HL-60/S4 (cell line): Measurements from ENCODE around the gene POLR1D.

Experiments used
- in situ Hi-C: fragments of 300-500 bp; cut with MboI; formaldehyde crosslinking; loops from 2 replicates; pipeline ENCODE4 v1.14.3; 2022; ENCODE audit warnings: low sequenced_read_pairs

POLR1D gene

GRCh38 chr13:27621366-27622101, at the start of gene POLR1D:
Gene POLR1D, plus strand, starts transcription at chr13:27621892. Its CDS starts 92 bp downstream, at chr13:27621984.
- in situ Hi-C loops = no loop called here

- in situ Hi-C loops = no loop called here
These were observed 49.3 kb upstream of the POLR1D start for GRCh38 chr13:27572234-27572901.

DNA sequence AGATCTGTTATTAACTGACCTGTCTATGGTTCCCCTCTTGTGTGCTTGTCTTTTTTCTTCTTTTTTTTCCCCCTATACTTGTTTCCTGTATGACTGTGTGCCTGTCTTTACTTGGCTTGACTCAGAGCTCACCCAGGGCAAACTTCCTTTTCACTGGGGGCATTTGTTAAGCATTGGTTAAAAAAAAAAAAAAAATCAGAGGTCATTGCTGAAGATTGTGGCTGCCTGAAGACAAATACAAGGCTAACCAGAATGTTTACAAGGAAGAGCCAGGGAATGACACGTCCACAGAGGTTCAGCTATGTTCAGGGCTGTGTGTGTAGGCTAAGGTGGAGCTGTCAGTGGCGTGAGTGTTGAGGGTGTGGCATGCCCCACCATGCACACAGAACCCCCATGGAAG, 48.4 kb upstream of the POLR1D start:
- in situ Hi-C loops = no loop called here

- in situ Hi-C loops = no loop called here
These were observed 47.0 kb upstream of the POLR1D start for GRCh38 chr13:27574661-27575060.

DNA sequence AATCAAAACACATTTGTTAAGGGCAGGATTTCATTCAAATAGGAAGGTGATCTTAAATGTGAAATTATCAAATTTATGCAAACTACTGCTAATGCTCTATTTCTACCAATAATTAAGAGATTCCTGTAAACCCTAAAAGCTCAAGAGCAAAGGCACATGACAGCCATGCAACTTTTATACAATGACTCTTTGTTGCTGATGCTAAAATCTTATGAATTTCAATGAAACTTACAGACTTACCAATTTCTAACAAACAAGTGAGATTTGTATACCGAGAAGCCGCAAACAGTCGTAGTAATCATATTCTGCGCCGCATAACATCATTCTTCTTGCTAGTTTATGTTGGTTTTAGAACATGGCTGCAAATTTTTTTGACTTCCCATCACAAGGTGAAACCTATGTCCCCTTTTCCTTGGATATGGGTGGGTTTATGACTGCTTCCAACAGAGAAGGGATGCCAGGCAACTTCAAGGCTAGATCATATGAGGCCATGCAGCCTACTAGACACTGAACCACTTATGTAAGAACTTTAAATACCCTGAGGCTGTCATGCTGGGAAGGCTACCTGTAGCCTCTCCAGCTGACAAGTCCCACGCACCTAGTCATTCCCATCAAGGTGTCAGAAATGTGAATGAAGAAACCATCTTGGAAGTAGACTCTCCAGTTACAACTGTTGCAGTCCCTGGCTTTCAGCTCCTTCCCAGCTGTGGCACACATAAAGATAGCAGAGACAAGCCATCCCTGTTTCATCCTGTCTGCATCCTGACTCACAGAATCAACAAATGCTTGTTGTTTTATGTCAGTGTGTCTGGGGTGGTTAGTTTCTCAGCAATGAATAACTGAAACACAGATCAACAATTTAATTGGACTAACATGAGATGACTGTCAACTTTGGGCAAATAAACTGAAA, 43.3 kb upstream of the POLR1D start:
- in situ Hi-C loops = no loop called here

DNA sequence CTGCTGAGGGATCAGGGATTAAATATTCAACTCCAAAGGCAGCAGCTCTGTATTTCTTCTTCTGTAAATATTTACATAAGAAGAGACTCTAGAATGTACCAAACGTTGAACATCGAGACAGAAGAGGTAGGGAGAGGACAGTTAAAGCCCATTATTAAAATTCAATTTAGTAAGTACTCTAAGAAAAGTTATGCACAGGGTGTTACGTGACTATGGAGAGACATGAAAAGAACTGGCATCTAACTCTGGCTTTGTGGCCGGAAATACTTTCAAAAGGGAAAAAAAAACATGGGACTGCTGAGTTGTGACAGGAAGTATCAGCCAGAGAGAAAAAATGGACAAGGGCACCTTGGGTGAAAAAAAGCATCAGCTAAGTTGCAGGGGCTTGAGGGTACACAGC, 38.0 kb upstream of the POLR1D start:
- in situ Hi-C loops = no loop called here

GRCh38 chr13:27587095-27587746, 34.5 kb upstream of the POLR1D start:
- in situ Hi-C loops = no loop called here

GRCh38 chr13:27588405-27588804, 33.3 kb upstream of the POLR1D start:
- in situ Hi-C loops = no loop called here

GRCh38 chr13:27592865-27593264, 28.8 kb upstream of the POLR1D start:
- in situ Hi-C loops = no loop called here

DNA sequence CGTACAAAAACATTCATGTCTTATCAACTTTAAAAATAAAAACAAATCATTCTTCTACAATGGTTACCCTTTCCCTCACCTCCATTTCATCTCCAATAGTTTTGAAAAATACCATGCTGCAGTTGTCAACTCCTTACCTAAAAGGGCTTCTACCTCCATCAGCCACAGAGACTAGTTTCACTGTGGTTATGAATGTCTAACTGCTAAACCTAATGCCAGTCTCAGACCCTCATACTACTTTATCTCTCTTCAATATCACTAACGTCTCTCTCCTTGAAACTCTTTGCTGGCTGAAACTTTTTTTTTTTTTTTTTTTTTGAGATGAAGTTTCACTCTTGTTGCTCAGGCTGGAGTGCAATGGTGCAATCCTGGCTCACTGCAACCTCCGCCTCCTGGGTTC, 28.4 kb upstream of the POLR1D start:
- in situ Hi-C loops = no loop called here

DNA sequence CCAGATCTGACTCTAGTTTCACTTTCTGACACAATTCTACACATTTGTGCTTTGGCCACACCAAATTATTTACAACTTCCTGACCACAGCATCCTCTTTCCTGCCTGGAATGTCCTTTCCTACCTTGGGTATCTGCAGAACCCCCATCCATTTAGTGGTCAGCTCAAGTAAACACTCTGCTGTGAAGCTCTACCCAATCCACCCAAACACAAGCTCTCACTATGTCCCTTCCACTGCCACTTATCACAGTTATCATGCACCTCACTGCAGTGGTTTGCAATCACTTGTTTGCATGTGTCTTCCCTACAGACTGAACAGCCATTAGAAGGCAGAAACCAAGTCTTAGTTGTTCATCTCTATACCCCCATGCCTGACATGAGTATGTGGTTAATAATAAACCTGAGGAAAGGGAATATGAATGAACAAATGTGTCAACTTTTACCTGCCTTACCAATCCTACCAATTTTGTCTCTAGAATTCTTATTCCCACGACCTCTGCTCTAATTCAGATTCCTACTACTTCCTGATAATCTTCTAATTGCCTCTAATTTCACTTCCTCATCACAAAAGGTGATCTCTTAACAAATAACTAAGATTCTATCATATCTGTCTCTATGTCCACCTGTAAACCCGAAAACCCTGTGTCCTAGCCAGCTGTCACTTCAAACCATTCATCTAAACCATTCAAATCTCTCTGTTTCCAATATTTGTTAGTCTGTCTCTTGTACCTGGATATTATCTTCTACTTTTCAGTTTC, 26.5 kb upstream of the POLR1D start:
- in situ Hi-C loops = no loop called here

DNA sequence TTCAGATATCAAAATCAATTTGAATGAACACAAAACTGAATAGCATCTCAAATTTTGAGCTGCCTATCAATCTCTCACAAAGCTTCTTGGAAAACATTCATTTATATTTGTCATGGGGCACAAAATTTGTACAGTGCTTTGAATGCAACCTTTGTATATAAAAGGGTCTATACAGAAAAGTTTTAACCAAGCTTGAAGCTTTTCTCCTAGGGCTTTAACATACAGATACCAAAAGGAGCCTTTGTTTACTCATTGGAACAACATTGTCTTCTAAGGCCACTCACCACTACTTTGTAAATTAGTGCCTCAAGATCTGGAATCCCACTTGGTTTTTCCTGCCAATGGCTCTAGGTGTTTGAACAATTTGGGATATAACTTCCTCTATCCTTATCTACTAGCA, 22.6 kb upstream of the POLR1D start:
- in situ Hi-C loops = no loop called here

DNA sequence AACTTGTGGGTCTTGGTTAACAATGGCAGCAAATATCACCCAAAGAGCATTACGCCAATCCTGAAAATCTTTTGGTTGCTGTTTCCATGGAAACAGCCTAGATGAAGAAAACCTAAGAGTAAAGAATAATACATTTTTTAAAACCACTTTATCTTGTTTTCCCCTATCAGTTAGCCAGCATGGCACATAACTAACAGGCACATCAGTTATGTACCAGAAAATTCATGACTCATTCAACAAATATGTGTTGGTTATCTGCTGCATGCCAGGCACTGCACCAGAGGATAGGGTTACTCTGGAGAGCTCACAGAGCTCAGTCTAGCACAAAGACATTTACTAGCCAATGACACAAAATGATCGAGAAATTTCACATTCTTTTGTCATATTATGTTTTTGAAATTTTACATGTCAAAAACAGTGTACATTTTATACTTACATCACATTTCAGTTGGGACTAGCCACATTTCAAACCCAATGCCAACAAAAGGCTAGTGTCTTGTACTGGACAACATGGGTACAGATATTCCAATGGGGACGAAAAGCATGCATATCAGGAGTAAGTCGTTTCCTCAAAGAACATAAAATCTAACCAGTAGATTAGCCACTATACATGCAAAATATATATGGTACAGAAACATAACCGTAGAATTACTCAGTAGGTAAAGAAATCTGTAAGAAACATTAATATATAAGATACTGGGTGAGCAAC, 21.7 kb upstream of the POLR1D start:
- in situ Hi-C loops = no loop called here

GRCh38 chr13:27600711-27601110, 21.0 kb upstream of the POLR1D start:
- in situ Hi-C loops = no loop called here

- in situ Hi-C loops = no loop called here
These were observed 20.5 kb upstream of the POLR1D start for GRCh38 chr13:27601208-27601607.

DNA sequence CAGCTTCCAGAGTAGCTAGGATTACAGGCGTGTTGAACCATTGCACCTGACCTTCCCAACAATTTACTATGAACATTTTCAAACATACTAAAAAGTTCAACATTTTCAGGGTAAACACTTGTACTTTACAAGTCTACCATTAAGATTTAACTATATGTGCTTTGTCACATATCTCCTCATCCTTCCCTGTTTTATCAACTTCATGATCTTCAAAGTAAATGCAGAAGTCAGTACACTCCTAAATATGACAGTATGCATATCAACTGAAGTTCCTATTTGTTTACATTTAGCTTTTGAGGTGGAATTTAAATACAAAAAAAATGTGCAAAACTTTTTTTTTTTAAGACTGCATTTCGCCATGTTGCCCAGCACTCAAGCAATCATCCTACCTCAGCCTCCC, 19.9 kb upstream of the POLR1D start:
- in situ Hi-C loops = no loop called here

GRCh38 chr13:27605099-27605498, 16.6 kb upstream of the POLR1D start:
- in situ Hi-C loops = no loop called here

DNA sequence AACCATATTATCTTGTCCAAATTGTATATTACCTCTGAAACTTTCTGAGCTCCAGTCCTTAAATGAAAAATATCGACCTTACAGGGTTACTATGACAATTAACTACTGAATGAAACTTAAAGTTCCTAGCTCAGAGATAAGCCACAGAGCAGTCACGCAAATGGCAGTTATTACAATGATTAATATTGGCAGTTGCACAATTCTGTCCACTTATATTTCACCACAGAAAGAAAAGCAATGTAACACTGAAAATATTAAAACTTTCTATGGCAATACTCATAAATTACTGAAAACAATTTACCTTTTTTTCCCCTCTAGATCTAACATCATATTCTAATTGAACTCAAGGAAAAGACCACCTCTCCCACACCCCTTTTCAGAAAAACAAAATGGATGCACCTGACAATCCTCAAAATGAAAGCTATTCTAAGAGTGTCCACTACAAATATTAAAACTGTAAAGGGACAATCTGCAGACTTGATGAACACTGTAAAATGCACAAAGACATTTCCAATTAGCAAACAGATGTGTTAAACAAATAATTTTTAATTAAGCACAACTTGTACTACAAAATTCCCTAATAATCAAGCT, 16.0 kb upstream of the POLR1D start:
- in situ Hi-C loops = no loop called here

DNA sequence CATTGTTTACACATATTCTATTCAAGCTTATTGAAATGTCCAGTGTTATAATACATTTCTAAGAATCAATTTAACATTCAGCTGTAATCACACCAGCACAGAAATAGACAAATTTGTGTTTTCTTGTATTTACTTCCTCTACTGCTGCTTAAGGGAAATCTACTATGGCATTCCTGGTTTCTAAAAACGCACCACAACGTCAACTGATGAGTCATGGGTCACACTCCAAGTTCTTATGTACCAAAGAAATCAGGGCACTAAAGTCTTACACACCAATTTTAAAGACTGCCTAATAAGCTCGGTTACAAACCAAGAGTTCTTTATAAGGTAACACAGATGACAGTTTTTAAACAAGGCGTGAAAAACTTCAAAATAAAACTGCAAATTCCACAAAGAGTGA, 14.6 kb upstream of the POLR1D start:
- in situ Hi-C loops = no loop called here
